HepG2 (cell line): ENCODE results near the gene APRT. TPM values are rescaled to one million over a fixed set of nuclear protein-coding genes. Genes with fewer than 3 reads are reported as not detected.

Source experiments
- AGO1 ChIP-seq: fragments of 200-400 bp; formaldehyde crosslinking; IDR thresholded peaks from 2 replicates; pipeline ENCODE4 v1.6.1; 2017; ENCODE audit warnings: mild to moderate bottlenecking, low read depth, low read length, moderate library complexity; ENCODE audit not compliant: poor library complexity, severe bottlenecking
- BCL6 ChIP-seq: IDR thresholded peaks from 2 replicates; pipeline ENCODE4 v1.6.1; 2016; ENCODE audit warnings: missing genetic modification reagents, missing compliant biosample characterization
- EEA1 ChIP-seq: sonication (generic); formaldehyde crosslinking; IDR thresholded peaks from 2 replicates; pipeline ENCODE4 v1.5.1; 2020; ENCODE audit warnings: mild to moderate bottlenecking, missing genetic modification reagents, borderline replicate concordance
- GATAD2A ChIP-seq: IDR thresholded peaks from 2 replicates; pipeline ENCODE4 v1.6.1; 2016
- HDAC2 ChIP-seq: sonication (generic); formaldehyde crosslinking; IDR thresholded peaks from 2 replicates; pipeline ENCODE4 v1.4.0; 2020; ENCODE audit warnings: missing genetic modification reagents
- HNF4A ChIP-seq: sonication (generic); formaldehyde crosslinking; IDR thresholded peaks from 2 replicates; pipeline ENCODE4 v1.4.0; 2020; ENCODE audit warnings: missing genetic modification reagents
- HNF4G ChIP-seq, 2 experiments: sonication (generic) in 1 of 2; formaldehyde crosslinking in 1 of 2; IDR thresholded peaks; 2 replicates each; pipeline versions ENCODE4 v1.4.0 to v1.6.1; 2011 to 2020; ENCODE audit warnings: borderline replicate concordance in 2 of 2, low read depth in 2 of 2, mild to moderate bottlenecking in 2 of 2, low read length in 1 of 2, missing genetic modification reagents in 1 of 2, moderate library complexity in 1 of 2
- KDM5B ChIP-seq: sonication (generic); formaldehyde crosslinking; IDR thresholded peaks from 2 replicates; pipeline ENCODE4 v1.4.0; 2020; ENCODE audit warnings: missing genetic modification reagents, mild to moderate bottlenecking, borderline replicate concordance
- RFXANK ChIP-seq: IDR thresholded peaks from 2 replicates; pipeline ENCODE4 v1.6.1; 2016
- SMARCC2 ChIP-seq: fragments of 450-650 bp; IDR thresholded peaks from 2 replicates; pipeline ENCODE4 v1.6.1; 2017; ENCODE audit warnings: antibody characterized with exemption, mild to moderate bottlenecking
- SNAPC2 ChIP-seq: sonication (generic); formaldehyde crosslinking; IDR thresholded peaks from 2 replicates; pipeline ENCODE4 v1.8.1; 2022; ENCODE audit warnings: mild to moderate bottlenecking, missing genetic modification reagents
- SOX6 ChIP-seq, 2 experiments: fragments of 450-650 bp in 1 of 2; sonication (generic) in 1 of 2; formaldehyde crosslinking in 1 of 2; IDR thresholded peaks; 2 replicates each; pipeline versions ENCODE4 v1.4.0 to v1.6.1; 2017 to 2020; ENCODE audit warnings: antibody characterized with exemption in 1 of 2, mild to moderate bottlenecking in 1 of 2, missing genetic modification reagents in 1 of 2
- SRF ChIP-seq: IDR thresholded peaks from 2 replicates; pipeline ENCODE4 v1.6.1; 2011; ENCODE audit warnings: mild to moderate bottlenecking, low read depth, low read length, moderate library complexity
- SRSF4 ChIP-seq: fragments of 200-400 bp; formaldehyde crosslinking; IDR thresholded peaks from one replicate; pipeline ENCODE4 v1.6.1; 2018; ENCODE audit warnings: mild to moderate bottlenecking, low read depth, low read length, moderate library complexity; ENCODE audit not compliant: poor library complexity, severe bottlenecking
- TBX2 ChIP-seq: sonication (generic); formaldehyde crosslinking; IDR thresholded peaks from 2 replicates; pipeline ENCODE4 v1.5.0; 2020; ENCODE audit warnings: missing genetic modification reagents, mild to moderate bottlenecking, borderline replicate concordance
- TRIM22 ChIP-seq: fragments of 450-650 bp; IDR thresholded peaks from 2 replicates; pipeline ENCODE4 v1.6.1; 2017
- TSC22D2 ChIP-seq: sonication (generic); formaldehyde crosslinking; IDR thresholded peaks from 2 replicates; pipeline ENCODE4 v1.5.1; 2020; ENCODE audit warnings: missing genetic modification reagents, mild to moderate bottlenecking, borderline replicate concordance
- ZNF512 ChIP-seq: sonication (generic); formaldehyde crosslinking; IDR thresholded peaks from 2 replicates; pipeline ENCODE4 v1.4.0; 2020; ENCODE audit warnings: mild to moderate bottlenecking, missing genetic modification reagents
- ZNF703 ChIP-seq: sonication (generic); formaldehyde crosslinking; IDR thresholded peaks from 2 replicates; pipeline ENCODE4 v1.5.1; 2020; ENCODE audit warnings: missing genetic modification reagents, mild to moderate bottlenecking, moderate library complexity, borderline replicate concordance
- polyA plus RNA-seq, 8 experiments: library from polyadenylated mRNA; depleted of rRNA in 3 of 8; stranded (reverse) in 7 of 8; unstranded in 1 of 8; fragments of >200 nt; fragmentation: Illumina TruSeq in 4 of 8; extraction: Trizol in 4 of 8; gene quantifications; 2 replicates each; pipeline versions ENCODE4 v1.2.1 to v1.2.3, GENCODE V29; 2011 to 2016; ENCODE audit warnings: low read depth in 4 of 8, missing spikeins in 1 of 8, mixed read lengths in 1 of 8; ENCODE audit not compliant: insufficient read depth in 1 of 8
- total RNA-seq, 5 experiments: library from RNA; depleted of rRNA; stranded (reverse); fragments of >200 nt; fragmentation: Illumina TruSeq; extraction: Trizol; gene quantifications; 2 replicates each; pipeline ENCODE4 v1.2.3, GENCODE V29; 2016; ENCODE audit warnings: low read depth in 1 of 5
- TF ChIP-seq, protein P1 (sequence below): sonication (generic); formaldehyde crosslinking; IDR thresholded peaks from 2 replicates; pipeline ENCODE4 v1.4.0; 2020; ENCODE audit warnings: missing genetic modification reagents, borderline replicate concordance
- TF ChIP-seq, protein P2 (sequence below): IDR thresholded peaks from 2 replicates; pipeline ENCODE4 v1.6.1; 2016; ENCODE audit warnings: control low read depth

APRT gene
- total and polyA plus RNA-seq, 2 of the 13 experiments (the other 11 are each of a cell fraction or from before 2014, with no cell fraction given), result 155 to 242 TPM

DNA sequence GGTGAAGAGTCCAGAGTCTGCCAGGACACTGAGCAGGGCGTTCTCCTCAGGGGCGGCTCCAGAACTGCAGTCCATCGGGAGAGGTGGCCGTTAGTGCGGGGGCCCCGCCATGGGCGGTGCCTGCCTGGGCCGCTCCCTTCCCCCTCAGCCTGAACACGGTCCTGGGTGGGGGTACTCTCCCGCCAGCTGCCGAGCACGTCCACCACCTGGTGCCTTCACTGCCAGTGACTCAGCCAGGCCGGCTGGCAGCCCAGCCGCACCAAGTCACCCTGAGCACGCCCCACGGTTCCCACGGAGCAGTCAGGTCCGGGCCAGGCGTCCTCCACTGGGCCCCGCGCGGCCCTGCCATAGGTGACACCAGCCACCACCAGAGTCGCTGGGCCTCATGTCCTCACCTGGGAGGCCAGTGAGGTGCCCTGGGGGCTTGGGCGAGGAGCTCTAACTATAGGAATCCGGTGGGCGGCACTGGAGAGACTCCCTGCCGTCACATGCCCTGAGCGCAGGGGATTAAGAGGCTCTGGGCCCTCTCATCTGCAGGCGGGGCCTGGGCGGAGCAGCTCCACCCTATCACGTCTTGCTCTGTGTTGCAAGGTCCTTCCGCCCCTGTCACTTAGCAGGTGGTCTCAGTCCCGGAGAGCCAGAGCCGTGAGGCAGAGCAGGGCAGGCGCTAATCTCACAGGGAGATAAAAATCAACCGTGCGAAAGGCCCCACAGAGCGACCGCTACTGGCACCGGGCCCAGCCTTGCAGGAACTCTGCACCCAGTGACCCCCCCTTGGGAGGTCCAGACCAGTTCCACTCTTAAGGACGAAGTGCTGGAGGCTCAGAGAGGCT lies 41.1 kb downstream of the APRT start (continued):
- no peak for TF ChIP-seq ZNF703 (CRISPR knock-in tag)
- peak; percentile 19 for TF ChIP-seq AGO1
- no peak for TF ChIP-seq ZNF512 (CRISPR knock-in tag)
- TF ChIP-seq RFXANK (CRISPR knock-in tag), result no peak
- 0 out of 2 replicates have a peak, but pooled peaks have one; percentile 37 for TF ChIP-seq BCL6 (CRISPR knock-in tag)
- TF ChIP-seq GATAD2A, result peak; percentile 60; the same call in 1 of the 2 replicates
- peak; percentile 95 for TF ChIP-seq TBX2 (CRISPR knock-in tag)
- TF ChIP-seq, protein P1, sequence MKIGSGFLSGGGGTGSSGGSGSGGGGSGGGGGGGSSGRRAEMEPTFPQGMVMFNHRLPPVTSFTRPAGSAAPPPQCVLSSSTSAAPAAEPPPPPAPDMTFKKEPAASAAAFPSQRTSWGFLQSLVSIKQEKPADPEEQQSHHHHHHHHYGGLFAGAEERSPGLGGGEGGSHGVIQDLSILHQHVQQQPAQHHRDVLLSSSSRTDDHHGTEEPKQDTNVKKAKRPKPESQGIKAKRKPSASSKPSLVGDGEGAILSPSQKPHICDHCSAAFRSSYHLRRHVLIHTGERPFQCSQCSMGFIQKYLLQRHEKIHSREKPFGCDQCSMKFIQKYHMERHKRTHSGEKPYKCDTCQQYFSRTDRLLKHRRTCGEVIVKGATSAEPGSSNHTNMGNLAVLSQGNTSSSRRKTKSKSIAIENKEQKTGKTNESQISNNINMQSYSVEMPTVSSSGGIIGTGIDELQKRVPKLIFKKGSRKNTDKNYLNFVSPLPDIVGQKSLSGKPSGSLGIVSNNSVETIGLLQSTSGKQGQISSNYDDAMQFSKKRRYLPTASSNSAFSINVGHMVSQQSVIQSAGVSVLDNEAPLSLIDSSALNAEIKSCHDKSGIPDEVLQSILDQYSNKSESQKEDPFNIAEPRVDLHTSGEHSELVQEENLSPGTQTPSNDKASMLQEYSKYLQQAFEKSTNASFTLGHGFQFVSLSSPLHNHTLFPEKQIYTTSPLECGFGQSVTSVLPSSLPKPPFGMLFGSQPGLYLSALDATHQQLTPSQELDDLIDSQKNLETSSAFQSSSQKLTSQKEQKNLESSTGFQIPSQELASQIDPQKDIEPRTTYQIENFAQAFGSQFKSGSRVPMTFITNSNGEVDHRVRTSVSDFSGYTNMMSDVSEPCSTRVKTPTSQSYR (CRISPR knock-in tag), result no peak
- TF ChIP-seq EEA1, result no peak
- no peak for TF ChIP-seq SOX6 (IDR thresholded peaks at IDR 0.05)
- peak; percentile 51 for TF ChIP-seq SOX6 (CRISPR knock-in tag; IDR thresholded peaks at IDR 0.05)
- 0 out of 2 replicates have a peak, but pooled peaks have one; percentile 19 for TF ChIP-seq SNAPC2 (CRISPR knock-in tag)
- 0 out of 2 replicates have a peak, but pooled peaks have one; percentile 21 for TF ChIP-seq KDM5B (CRISPR knock-in tag)
- peak; percentile 24; the same call in 1 of the 2 replicates for TF ChIP-seq TSC22D2 (CRISPR knock-in tag)
- no peak for TF ChIP-seq SRSF4
- peak; percentile 49 for TF ChIP-seq HDAC2 (CRISPR knock-in tag)
- no peak for TF ChIP-seq SMARCC2
- TF ChIP-seq HNF4A (CRISPR knock-in tag), result peak; percentile 68
- TF ChIP-seq, protein P2, sequence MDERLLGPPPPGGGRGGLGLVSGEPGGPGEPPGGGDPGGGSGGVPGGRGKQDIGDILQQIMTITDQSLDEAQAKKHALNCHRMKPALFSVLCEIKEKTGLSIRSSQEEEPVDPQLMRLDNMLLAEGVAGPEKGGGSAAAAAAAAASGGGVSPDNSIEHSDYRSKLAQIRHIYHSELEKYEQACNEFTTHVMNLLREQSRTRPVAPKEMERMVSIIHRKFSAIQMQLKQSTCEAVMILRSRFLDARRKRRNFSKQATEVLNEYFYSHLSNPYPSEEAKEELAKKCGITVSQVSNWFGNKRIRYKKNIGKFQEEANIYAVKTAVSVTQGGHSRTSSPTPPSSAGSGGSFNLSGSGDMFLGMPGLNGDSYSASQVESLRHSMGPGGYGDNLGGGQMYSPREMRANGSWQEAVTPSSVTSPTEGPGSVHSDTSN (CRISPR knock-in tag), result no peak
- TF ChIP-seq HNF4G (IDR thresholded peaks at IDR 0.05; ENCODE audit: borderline replicate concordance, low read depth, low read length), result no peak
- no peak for TF ChIP-seq HNF4G (CRISPR knock-in tag; IDR thresholded peaks at IDR 0.05; ENCODE audit: borderline replicate concordance, low read depth)
- TF ChIP-seq TRIM22, result no peak
- TF ChIP-seq SRF, result no peak
